ENCODE results near the gene GPATCH1.
"Not testable (repeated sequence)": the region's sequence is repeated elsewhere in the genome, so short reads cannot be mapped to it uniquely, and the experiment has no call there.

GPATCH1 gene, protein sequence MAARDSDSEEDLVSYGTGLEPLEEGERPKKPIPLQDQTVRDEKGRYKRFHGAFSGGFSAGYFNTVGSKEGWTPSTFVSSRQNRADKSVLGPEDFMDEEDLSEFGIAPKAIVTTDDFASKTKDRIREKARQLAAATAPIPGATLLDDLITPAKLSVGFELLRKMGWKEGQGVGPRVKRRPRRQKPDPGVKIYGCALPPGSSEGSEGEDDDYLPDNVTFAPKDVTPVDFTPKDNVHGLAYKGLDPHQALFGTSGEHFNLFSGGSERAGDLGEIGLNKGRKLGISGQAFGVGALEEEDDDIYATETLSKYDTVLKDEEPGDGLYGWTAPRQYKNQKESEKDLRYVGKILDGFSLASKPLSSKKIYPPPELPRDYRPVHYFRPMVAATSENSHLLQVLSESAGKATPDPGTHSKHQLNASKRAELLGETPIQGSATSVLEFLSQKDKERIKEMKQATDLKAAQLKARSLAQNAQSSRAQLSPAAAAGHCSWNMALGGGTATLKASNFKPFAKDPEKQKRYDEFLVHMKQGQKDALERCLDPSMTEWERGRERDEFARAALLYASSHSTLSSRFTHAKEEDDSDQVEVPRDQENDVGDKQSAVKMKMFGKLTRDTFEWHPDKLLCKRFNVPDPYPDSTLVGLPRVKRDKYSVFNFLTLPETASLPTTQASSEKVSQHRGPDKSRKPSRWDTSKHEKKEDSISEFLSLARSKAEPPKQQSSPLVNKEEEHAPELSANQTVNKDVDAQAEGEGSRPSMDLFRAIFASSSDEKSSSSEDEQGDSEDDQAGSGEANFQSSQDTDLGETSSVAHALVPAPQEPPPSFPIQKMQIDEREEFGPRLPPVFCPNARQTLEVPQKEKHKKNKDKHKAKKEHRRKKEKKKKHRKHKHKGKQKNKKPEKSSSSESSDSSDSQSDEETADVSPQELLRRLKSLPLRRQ

DNA sequence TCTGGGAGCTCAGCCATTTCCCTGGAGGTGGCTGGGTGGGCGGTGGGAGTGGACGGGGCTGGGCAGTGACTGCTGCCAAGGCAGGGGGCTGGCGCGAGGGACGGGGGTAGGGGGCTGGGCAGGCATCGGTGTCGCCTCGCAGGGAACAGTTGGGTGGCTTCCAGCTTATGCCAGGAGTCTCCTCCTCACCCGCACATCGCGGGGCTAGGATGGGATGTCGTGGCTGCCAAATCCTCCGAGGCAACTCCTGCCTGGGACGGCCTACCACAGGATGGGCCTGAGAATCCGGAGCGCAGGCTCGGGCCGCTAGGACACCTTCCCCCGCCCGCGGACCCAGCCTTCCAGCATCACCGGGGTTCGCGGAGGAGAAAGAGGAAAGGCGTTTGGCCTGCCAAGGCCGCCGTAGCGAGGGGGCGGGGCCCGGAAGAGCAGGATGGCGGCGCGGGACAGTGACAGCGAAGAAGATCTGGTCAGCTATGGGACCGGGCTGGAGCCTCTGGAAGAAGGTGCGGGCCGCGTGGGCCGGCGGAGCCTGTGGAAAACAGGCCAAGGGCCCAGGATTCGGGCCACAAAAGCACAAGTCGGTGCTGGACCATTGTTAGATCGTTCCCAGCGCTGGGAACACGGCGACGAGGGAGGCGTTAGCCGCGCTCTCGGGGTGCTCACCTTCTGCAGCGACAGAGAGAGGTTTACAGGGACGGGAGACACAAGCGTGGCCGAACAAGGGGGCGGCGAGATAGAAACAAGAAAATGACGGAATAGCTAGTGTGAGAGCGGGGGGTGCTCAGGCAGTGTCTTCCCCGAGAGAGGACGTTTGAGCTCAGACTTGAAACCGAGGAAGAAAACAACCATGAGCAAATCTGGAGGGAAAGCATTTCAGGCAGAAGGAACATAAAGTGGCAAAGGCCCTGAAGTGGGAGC, at the start of gene GPATCH1:
Gene GPATCH1, plus strand, starts transcription at position 421 of the 921 bp plus-strand sequence. Its CDS starts 13 bp downstream, at position 434.
- peak; percentile 71 to 78 (median 76) for DNase-seq (ENCODE audit: low read depth in 4 of 4, low spot score in 1 of 4)

DNA sequence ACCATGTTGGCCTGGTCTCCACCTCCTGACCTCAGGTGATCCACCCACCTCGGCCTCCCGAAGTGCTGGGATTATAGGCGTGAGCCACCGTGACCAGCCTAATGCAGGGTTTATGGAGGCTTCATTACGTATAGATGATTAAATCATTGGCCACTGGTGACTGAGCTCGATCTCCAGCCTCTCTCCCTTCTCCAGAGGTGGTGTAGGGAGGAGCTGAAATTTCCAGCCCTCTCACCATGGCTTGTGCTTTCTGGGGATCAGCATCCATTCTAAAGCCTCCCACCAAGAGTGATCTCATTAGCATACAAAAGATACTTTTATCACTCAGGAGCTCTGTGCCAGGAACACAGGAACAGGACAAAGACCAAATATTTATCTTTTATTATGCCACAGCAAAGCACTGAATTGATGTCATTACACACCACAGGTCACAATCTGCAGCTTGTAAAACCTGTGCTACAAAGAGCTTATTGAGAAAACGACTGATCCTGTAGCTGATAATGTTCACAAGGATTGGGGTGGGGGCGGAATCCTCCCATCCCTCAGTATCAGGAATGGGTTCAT, 48.7 kb upstream of the GPATCH1 start:
- DNase-seq (ENCODE audit: low read depth in 4 of 4, low spot score in 1 of 4): no peak

DNA sequence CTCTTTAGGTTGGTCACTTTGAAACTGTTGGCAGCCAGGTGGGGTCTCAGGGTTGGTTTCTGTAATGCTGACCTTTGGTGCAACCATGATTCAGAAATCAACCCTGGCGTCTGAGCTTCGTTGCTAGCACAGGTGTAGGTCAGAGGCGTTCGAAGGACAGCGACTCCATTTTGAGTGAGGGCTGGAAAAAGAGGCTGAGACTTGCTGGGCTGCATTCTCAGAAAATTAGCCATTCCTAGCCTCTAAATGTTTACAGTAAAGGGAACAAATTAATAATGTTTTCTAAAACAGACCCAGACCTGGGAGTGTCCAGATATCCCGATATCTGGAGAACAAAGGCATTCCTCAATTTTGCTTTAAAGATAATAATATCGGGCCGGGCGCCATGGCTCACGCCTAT, 45.5 kb upstream of the GPATCH1 start:
- no peak for DNase-seq (ENCODE audit: low read depth in 4 of 4, low spot score in 1 of 4)

DNA sequence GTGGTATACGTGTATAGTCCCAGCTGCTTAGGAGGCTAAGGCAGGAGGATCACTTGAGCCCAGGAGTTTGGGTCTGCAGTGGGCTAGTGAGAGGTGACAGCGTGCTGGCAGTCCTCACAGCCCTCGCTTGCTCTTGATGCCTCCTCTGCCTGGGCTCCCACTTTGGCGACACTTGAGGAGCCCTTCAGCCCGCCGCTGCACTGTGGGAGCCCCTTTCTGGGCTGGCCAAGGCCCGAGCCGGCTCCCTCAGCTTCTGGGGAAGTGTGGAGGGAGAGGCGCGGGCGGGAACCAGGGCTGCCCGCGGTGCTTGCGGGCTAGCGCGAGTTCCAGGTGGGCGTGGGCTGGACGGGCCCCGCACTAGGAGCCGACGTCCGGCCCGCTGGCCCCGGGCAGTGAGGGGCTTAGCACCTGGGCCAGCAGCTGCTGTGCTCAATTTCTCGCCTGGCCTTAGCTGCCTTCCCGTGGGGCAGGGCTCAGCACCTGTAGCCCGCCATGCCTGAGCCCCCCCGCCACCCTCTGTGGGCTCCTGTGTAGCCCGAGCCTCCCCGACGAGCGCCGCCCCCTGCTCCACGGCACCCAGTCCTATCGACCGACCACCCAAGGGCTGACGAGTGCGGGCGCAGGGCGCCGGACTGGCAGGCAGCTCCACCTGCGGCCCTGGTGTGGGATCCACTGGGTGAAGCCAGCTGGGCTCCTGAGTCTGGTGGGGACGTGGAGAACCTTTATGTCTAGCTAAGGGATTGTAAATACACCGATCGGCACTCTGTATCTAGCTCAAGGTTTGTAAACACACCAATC, 44.4 kb upstream of the GPATCH1 start:
- DNase-seq (ENCODE audit: low read depth in 4 of 4, low spot score in 1 of 4): not testable (repeated sequence)

DNA sequence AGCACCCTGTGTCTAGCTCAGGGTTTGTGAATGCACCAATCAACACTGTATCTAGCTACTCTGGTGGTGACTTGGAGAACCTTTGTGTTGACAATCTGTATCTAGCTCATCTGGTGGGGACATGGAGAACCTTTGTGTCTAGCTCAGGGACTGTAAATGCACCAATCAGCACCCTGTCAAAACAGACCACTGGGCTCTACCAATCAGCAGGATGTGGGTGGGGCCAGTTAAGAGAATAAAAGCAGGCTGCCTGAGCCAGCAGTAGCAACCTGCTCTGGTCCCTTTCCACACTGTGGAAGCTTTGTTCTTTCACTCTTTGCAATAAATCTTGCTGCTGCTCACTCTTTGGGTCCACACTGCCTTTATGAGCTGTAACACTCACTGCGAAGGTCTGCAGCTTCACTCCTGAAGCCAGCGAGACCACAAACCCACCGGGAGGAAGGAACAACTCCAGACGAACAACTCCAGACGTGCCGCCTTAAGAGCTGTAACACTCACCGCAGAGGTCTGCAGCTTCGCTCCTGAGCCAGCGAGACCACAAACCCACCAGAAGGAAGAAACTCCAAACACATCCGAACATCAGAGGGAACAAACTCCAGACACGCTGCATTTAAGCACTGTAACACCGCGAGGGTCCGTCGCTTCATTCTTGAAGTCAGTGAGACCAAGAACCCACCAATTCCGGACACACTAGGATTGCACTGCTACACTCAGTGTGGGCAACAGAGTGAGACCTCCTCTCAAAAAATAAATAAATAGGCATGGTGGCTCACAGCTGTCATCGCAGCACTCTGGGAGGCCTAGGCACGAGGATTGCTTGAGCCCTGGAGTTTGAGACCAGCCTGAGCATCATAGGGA, 43.6 kb upstream of the GPATCH1 start:
- peak in 1 of 4 experiments; percentile 4 for DNase-seq (ENCODE audit: low read depth in 4 of 4, low spot score in 1 of 4)

DNA sequence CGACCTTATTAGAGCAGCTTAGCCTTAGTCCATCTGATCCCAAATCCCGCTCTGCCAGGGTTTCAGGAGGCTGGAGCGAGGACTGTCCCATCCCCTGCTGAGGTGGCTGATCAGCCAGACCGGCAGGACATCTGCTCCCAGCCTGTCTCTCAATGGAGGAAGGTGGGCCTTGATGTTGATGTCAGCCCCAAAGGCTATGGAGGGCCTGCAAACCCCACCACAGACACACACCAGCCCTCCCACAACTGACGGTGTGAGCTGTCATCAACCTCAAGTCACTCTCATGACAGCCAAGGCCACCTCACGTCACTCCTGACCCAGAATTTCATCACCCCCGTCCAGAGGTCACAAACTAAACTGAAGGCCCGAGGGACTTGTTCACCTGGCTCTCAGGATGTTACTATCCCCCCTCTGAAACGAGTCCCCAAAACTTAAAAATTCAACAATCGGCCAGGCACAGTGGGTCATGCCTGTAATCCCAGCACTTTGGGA, 41.8 kb upstream of the GPATCH1 start:
- DNase-seq (ENCODE audit: low read depth in 4 of 4, low spot score in 1 of 4): no peak

DNA sequence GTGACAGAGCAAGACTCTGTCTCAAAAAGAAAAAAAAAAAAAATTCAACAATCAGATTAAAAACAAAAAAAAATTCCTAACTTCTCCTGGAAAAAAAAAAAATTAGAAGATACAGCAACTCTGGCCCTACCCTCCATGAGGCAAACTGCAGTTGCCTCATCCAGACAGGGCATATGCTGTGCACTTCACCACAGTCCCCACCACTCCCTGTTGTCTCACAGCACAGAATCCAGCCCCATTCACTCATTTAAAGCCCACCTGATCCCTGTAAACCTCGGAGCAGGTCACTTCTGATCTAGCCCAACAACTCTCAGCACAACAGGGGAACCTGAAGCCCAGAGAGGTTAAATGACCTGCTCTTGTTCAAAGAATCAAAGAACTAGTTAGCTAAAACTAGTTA, 41.2 kb upstream of the GPATCH1 start:
- DNase-seq (ENCODE audit: low read depth in 4 of 4, low spot score in 1 of 4): no peak

DNA sequence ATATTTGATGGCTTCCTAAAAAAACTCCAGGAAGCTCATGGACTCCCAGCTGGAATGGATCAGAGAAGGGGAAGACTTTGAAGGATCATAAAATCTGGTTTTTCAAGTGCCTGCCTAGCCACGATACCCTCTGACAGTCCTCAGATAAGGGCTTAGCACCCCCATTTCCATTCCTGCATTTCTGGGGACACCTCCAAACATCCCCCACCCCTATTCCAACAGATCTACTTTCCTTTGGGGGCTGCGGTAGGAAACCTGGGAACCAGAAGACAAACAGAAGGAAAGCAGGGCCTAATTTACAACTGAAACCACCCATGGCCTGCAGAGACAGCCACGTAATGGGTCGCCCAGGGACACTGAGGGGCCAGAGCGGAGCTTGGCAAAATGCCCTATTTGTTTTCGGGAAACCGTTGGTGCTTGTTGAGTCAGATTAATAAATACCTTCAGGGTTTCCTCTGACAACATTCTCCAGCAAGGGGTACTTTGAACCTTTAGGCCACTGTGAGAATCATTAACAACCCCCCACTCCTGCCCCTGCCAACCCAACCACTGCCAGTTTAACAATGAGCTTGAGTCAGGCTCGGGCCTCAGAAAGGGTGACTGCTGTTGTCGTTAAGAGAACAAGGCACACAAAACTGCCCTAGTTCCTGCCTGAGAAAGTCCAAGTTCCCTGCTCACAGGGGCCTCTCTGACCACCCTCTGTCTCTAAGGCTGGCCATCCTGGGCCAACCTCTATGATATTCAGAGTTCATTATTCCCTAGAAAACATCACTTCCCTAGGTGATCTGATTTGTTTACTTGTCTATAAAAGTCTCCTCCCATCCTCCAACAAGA, 39.8 kb upstream of the GPATCH1 start:
- no peak for DNase-seq (ENCODE audit: low read depth in 4 of 4, low spot score in 1 of 4)

DNA sequence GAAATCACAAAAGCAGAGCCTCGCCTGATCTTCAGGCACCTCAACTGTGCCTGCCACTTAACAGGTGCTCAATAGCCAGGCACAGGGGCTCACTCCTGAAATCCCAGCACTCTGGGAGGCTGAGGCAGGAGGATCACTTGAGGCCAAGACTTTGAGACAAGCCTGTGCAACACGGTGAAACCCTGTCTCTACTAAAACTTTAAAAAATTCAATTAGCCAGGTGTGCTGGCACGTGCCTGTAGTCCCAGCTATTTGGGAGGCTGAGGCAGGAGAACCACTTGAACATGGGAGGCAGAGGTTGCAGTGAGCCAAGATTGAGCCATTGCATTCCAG, 39.2 kb upstream of the GPATCH1 start:
- not testable (repeated sequence) for DNase-seq (ENCODE audit: low read depth in 4 of 4, low spot score in 1 of 4)

DNA sequence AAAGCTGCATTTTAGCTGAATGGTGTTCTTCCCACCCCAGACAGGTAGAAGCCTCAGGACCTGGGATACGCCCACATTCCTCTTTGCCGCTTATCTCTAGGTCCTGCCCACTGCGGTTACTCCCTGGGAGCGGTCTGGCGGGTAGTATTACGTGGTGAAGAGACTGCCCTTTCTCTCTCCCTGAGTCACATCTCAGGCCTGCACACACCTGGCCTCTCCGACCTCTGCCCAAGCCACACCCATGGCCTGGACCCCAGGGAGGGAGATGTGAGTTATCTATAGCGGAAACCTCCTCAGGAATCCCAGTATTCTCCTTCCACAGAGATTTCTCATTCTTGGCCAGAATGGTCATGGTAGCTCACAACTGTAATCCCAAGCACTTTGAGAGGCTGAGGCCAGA, 33.6 kb upstream of the GPATCH1 start:
- DNase-seq (ENCODE audit: low read depth in 4 of 4, low spot score in 1 of 4): no peak

DNA sequence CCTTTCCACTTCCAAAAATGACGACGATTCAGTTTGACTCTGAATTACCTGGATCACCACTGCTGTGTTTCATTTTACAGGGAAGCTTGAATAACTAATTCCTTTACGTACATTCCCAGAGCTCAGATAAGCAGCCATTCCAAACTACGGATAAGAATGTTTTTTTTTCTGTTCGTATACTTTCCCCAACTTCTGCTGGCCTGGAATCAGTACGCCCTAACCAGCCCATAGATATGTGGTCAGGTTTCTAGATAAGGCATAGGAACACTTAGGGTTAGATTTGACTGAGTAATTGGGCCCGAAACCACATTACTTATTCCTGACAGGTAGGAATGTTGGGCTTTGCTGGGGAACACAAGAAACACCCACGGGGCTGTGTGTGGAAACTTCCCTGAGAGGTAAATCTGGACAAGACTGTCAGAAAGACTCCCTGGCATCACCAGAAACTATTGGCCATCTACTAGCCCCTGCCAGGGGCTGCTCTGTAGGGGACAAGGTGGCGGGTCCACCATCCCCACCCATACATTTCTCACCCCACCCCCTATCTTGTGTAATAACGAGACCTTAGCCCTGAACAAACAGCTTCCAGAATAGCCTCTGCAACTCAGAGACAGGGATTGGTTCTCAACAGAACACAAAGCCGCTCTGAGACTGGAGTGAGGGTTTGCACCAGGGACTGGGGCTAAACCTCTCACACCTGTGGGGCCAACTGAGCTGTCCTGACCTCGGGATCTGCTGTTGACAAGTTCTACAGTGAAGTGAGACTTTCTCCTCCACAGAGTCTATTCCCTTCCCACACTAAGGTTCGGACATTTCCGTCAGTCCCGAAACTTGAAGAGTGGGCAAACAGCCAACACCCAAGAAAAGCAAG, 31.9 kb upstream of the GPATCH1 start:
- no peak for DNase-seq (ENCODE audit: low read depth in 4 of 4, low spot score in 1 of 4)

DNA sequence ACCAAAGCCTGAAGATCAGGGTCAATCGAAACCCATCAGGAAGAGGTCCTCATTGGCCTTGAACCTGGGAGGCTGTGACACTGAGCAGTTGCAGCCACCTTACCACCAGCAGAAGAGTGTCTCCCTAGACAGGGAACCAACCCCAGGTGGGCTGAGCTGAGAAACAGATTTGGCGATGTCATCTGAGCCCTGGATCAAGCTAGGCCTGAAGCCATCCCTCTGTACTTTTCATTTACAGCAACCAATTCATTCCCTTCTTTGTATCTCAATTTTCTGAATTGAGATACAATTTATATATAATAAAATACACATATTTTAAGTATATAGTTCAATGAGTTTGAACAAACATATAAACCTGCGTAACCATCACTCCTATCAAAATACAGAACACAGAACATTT, 30.9 kb upstream of the GPATCH1 start:
- DNase-seq (ENCODE audit: low read depth in 4 of 4, low spot score in 1 of 4): no peak

DNA sequence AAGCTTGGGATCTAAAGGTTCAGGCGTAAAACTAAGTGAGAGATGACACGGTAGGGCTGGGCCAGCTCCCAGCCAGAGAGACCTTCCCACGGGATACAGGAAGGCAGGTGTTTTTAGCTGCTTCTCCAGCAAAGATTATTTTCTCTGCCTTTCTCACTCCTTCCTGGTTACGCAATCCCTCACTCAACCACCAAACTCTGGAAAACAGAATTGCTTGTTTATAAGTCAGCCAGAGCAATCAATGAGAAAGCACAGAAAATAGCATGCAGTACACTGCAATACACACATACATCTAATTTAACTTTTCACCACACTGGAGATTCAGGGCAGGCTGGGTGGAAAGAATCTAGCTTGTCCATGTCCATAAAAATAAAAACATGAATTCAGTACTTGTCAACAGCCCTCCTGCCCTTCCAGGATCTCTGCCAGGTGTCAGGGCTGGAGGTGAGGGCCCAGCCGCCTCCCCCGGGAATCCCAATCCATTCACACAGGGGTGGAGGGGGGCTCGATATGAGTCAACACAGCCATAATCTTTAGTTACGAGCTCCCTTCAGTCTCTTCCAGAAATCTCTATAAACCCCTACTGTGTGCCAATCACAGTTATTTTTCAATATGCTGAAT, 28.5 kb upstream of the GPATCH1 start:
- no peak for DNase-seq (ENCODE audit: low read depth in 4 of 4, low spot score in 1 of 4)

DNA sequence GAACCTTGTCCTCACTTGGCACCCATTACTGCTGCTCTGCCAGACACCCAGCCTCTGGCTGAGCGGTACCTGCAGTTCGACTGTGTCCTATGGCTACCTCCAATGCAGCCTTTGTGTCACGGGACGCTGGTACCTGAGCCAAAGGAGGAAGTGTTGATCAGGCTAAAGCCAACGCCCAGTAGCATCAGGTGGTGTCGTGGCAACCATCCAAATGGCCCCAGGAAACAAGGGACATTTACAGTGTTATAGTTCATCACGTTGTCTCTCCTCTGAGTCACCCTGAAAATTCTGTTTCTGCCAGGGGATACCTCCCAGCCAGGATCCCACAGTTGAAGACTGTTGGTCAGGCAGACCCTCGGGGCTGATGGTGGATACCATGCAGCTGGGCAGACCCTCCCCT, 26.4 kb upstream of the GPATCH1 start:
- no peak for DNase-seq (ENCODE audit: low read depth in 4 of 4, low spot score in 1 of 4)

DNA sequence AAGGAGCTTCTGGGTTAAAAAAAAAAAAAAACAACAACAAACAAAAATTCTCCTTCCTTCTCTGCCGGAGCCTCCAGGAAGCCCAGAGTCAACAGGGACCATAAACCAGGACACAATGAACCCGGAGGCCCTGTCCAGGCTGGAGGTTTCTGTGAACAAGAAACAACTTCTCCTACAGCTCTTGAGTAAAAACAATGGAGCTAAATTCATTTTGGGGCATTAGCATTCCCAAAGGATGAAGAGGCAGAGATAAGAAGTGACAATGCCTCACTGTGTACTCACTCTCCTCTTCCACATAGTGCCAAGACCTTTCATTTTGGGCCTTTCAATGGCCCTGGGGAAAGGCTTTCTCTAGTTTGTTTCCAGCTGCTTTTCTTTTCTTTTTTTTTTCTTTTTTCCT, 25.3 kb upstream of the GPATCH1 start:
- no peak for DNase-seq (ENCODE audit: low read depth in 4 of 4, low spot score in 1 of 4)

DNA sequence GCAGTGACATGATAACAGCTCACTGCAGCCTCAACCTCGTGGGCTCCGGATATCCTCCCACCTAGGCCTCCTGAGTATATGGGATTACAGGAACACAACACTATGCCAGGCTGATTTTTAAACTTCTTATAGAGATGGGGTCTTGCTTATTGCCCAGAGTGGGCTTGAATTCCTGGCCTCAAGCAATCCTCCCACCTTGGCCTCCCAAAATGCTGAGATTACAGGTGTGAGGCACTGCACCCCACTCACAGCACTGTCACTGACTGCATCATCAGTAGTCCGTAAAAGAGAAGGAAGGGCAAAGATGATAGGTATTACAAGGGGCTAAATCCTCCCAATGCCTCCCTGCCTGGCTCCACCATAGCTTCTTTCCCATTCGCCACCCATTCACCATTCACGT, 20.4 kb upstream of the GPATCH1 start:
- DNase-seq (ENCODE audit: low read depth in 4 of 4, low spot score in 1 of 4): no peak

DNA sequence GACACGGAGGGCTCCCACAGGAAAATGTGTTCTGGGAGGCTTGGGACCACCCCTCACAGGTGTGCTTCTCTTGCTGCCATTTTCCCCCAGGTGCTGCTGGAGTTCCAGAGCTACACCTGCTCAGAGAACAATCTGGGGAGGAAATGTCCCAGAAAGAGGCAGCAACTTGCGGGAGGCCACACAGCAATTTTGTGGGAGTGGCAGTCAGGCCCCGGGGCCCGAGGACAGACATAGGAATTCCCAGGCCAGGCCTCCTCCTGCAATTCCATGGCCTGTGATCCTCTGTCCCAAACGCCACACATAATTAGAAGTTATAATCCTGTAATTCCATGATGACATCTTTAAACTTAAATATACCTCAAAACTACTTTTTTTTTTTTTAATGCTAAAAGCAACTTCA, 18.1 kb upstream of the GPATCH1 start:
- DNase-seq (ENCODE audit: low read depth in 4 of 4, low spot score in 1 of 4): no peak

All from stimulated activated CD4-positive, alpha-beta T cell treated with anti-CD3 and anti-CD28 coated beads, Interleukin-1b, Interleukin-23, amount 100 ng/mL, for 24 hours (primary cell).